ENCODE data around the gene DDX47.
"Not testable (repeated sequence)": the region's sequence is repeated elsewhere in the genome, so short reads cannot be mapped to it uniquely, and the experiment has no call there.

Gene DDX47

GRCh38 chr12:12797794-12798152, 15.4 kb upstream of the DDX47 start:
- DNase-seq: no peak

GRCh38 chr12:12798480-12798879, 14.7 kb upstream of the DDX47 start:
- DNase-seq: no peak

- no peak for DNase-seq
These were observed 13.8 kb upstream of the DDX47 start for GRCh38 chr12:12799163-12799920.

- DNase-seq: peak; percentile 31 to 40 (median 37)
These were observed 12.6 kb upstream of the DDX47 start for GRCh38 chr12:12800406-12801180.

GRCh38 chr12:12801656-12802055, 11.5 kb upstream of the DDX47 start:
- DNase-seq: peak; percentile 53 to 74 (median 73)

- DNase-seq: peak; percentile 68 to 70 (median 69)
These were observed 10.0 kb upstream of the DDX47 start for GRCh38 chr12:12803186-12803585.

GRCh38 chr12:12804011-12804410, 9.1 kb upstream of the DDX47 start:
- no peak for DNase-seq

GRCh38 chr12:12804432-12804886, 8.7 kb upstream of the DDX47 start:
- DNase-seq: peak in 2 of 3 donors; percentile 36 to 55

GRCh38 chr12:12806784-12807516, 6.2 kb upstream of the DDX47 start:
- peak in 1 of 3 donors; percentile 17 for DNase-seq

GRCh38 chr12:12807517-12807903, 5.6 kb upstream of the DDX47 start:
- DNase-seq: not testable (repeated sequence)

- peak in 1 of 3 donors; percentile 36 for DNase-seq
These were observed 5.0 kb upstream of the DDX47 start for GRCh38 chr12:12807970-12808702.

GRCh38 chr12:12810553-12811021, 2.6 kb upstream of the DDX47 start:
- no peak for DNase-seq

- no peak for DNase-seq
These were observed 1.8 kb upstream of the DDX47 start for GRCh38 chr12:12811343-12811742.

GRCh38 chr12:12812174-12812573, 972 bp upstream of the DDX47 start:
- no peak for DNase-seq

- no peak for DNase-seq
These were observed 477 bp upstream of the DDX47 start for GRCh38 chr12:12812618-12813119.

GRCh38 chr12:12817616-12818015, 4.5 kb downstream of the DDX47 start:
- DNase-seq: peak; percentile 78 to 86 (median 80)

- peak; percentile 44 to 62 (median 52) for DNase-seq
These were observed 5.6 kb downstream of the DDX47 start for GRCh38 chr12:12818701-12819100.

- DNase-seq: no peak
These were observed 6.1 kb downstream of the DDX47 start for GRCh38 chr12:12819221-12819620.

GRCh38 chr12:12819752-12820311, 6.7 kb downstream of the DDX47 start:
- no peak for DNase-seq

- not testable (repeated sequence) for DNase-seq
These were observed 7.2 kb downstream of the DDX47 start for GRCh38 chr12:12820376-12820775.

- DNase-seq: no peak
These were observed 8.8 kb downstream of the DDX47 start for GRCh38 chr12:12821975-12822374.

- no peak for DNase-seq
These were observed 9.7 kb downstream of the DDX47 start for GRCh38 chr12:12822886-12823285.

Measured in suppressor macrophage treated with lipopolysaccharide for 1 hour (primary cell).